Endothelial cell of umbilical vein (primary cell): ENCODE data around the gene DACT2. TPM values are rescaled to one million over a fixed set of nuclear protein-coding genes. Genes with fewer than 3 reads are reported as not detected.

Experiments
- BruUV-seq: library from RNA; stranded (reverse); fragments of 400-500 nt; replicated peaks from 2 replicates; lab custom pipeline; 2021; lab: Mats Ljungman, UMichigan
- CTCF ChIA-PET: fragments of 300-600, 350-600 bp; sonication (Branson Sonifier 250); formaldehyde crosslinking; loops from one replicate; lab custom pipeline; 2021; ENCODE audit warnings: antibody characterized with exemption, inconsistent platforms; lab: Charles Lee
- POLR2A ChIA-PET: fragments of 300-600, 350-600 bp; sonication (Branson Sonifier 250); formaldehyde crosslinking; loops from one replicate; lab custom pipeline; 2021; ENCODE audit warnings: antibody characterized with exemption, inconsistent platforms; lab: Charles Lee
- DNase-seq: peaks from one replicate; pipeline ENCODE4 v3.0.0-alpha.2; 2011; ENCODE audit warnings: low read depth, low spot score
- FAIRE-seq: peaks from 2 replicates; lab custom pipeline; 2011; peaks lifted over from hg19 to GRCh38; lab: Jason Lieb, UNC
- H2AFZ ChIP-seq: 2 replicates; pipeline ENCODE4 v1.6.0; 2012; ENCODE audit warnings: low read depth, low read length, control low read depth, inconsistent platforms
- H3K27ac ChIP-seq: 2 replicates; pipeline ENCODE4 v1.5.1; 2011; ENCODE audit warnings: low read depth, mild to moderate bottlenecking, control low read depth, low read length, moderate library complexity; ENCODE audit not compliant: insufficient read depth
- H3K27me3 ChIP-seq, 2 experiments: 2 replicates each; pipeline versions ENCODE4 v1.6.0 to v1.6.1; 2011; ENCODE audit warnings: low read length in 2 of 2, mixed read lengths in 1 of 2; ENCODE audit not compliant: control insufficient read depth in 2 of 2, insufficient read depth in 2 of 2
- H3K36me3 ChIP-seq, 2 experiments: 2 replicates in 1 of 2; 3 replicates in 1 of 2; pipeline ENCODE4 v1.5.1; 2011; ENCODE audit warnings: low read length in 2 of 2, mild to moderate bottlenecking in 1 of 2, moderate library complexity in 1 of 2; ENCODE audit not compliant: control insufficient read depth in 2 of 2, insufficient read depth in 2 of 2; ENCODE audit errors: extremely low read depth in 1 of 2
- H3K4me1 ChIP-seq: 3 replicates; pipeline ENCODE4 v1.5.1; 2011; ENCODE audit warnings: mild to moderate bottlenecking, low read length; ENCODE audit not compliant: control insufficient read depth, insufficient read depth; ENCODE audit errors: extremely low read depth
- H3K4me2 ChIP-seq: 2 replicates; pipeline ENCODE4 v1.6.1; 2011; ENCODE audit warnings: low read length, control low read depth, mixed read lengths; ENCODE audit not compliant: insufficient read depth
- H3K4me3 ChIP-seq, 3 experiments: fragments of 200-600 bp in 1 of 3; sonication (generic), shearing (Covaris generic) in 1 of 3; replicated peaks in 1 of 3; 2 replicates each; pipeline ENCODE4 v1.5.1; 2011 to 2016; ENCODE audit warnings: control low read depth in 3 of 3, low read length in 3 of 3, mild to moderate bottlenecking in 2 of 3, inconsistent platforms in 1 of 3, low read depth in 1 of 3, moderate library complexity in 1 of 3; ENCODE audit not compliant: insufficient read depth in 1 of 3
- H3K79me2 ChIP-seq: 2 replicates; pipeline ENCODE4 v1.6.0; 2012; ENCODE audit warnings: low read length, inconsistent platforms; ENCODE audit not compliant: control insufficient read depth, insufficient read depth
- H3K9ac ChIP-seq: replicated peaks from 2 replicates; pipeline ENCODE3; 2011; ENCODE audit warnings: low read length, control low read depth; ENCODE audit not compliant: insufficient read depth; ENCODE audit errors: extremely low read depth
- H3K9me1 ChIP-seq: replicated peaks from 3 replicates; pipeline ENCODE4 v1.6.0; 2011; ENCODE audit warnings: mild to moderate bottlenecking, low read length; ENCODE audit not compliant: control insufficient read depth, insufficient read depth; ENCODE audit errors: extremely low read depth
- H3K9me3 ChIP-seq: replicated peaks from 2 replicates; pipeline ENCODE4 v1.5.1; 2012; ENCODE audit warnings: low read length, inconsistent platforms; ENCODE audit not compliant: control insufficient read depth, insufficient read depth
- H4K20me1 ChIP-seq: replicated peaks from 2 replicates; pipeline ENCODE3; 2011; ENCODE audit warnings: mild to moderate bottlenecking, low read length; ENCODE audit not compliant: control insufficient read depth, insufficient read depth; ENCODE audit errors: extremely low read depth
- CTCF ChIP-seq, 2 donors: IDR thresholded peaks; 1 replicate in 1 of 2; 2 replicates in 1 of 2; pipeline ENCODE4 v1.5.1; 2011; ENCODE audit warnings: low read length in 2 of 2, mild to moderate bottlenecking in 2 of 2, moderate library complexity in 2 of 2, control low read depth in 1 of 2, inconsistent platforms in 1 of 2, low read depth in 1 of 2; ENCODE audit not compliant: insufficient read depth in 1 of 2; ENCODE audit errors: extremely low read depth in 1 of 2
- EZH2 ChIP-seq: IDR thresholded peaks from 2 replicates; pipeline ENCODE4 v1.6.1; 2012; ENCODE audit warnings: borderline replicate concordance, low read depth, mild to moderate bottlenecking, moderate library complexity, low read length, inconsistent platforms; ENCODE audit not compliant: severe bottlenecking
- FOS ChIP-seq: IDR thresholded peaks from 2 replicates; pipeline ENCODE4 v1.6.1; 2011; ENCODE audit warnings: mild to moderate bottlenecking, low read length, moderate library complexity, borderline replicate concordance; ENCODE audit not compliant: insufficient read depth
- GATA2 ChIP-seq: IDR thresholded peaks from 2 replicates; pipeline ENCODE4 v1.7.0; 2011; ENCODE audit warnings: low read depth, mild to moderate bottlenecking, moderate library complexity, mixed read lengths, low read length; ENCODE audit not compliant: insufficient read length, insufficient read depth
- JUN ChIP-seq: IDR thresholded peaks from 2 replicates; pipeline ENCODE4 v1.6.1; 2011; ENCODE audit warnings: borderline replicate concordance, low read depth; ENCODE audit not compliant: insufficient read length, insufficient read depth
- MAX ChIP-seq: IDR thresholded peaks from 2 replicates; pipeline ENCODE4 v1.6.1; 2011; ENCODE audit not compliant: insufficient read depth, insufficient read length
- MYC ChIP-seq: IDR thresholded peaks from one replicate; pipeline ENCODE4 v1.6.1; 2011; ENCODE audit warnings: mild to moderate bottlenecking, low read depth, low read length
- POLR2A ChIP-seq: IDR thresholded peaks from 2 replicates; pipeline ENCODE4 v1.6.1; 2012; ENCODE audit warnings: low read depth, mild to moderate bottlenecking, control low read depth, low read length
- POLR2AphosphoS5 ChIP-seq: IDR thresholded peaks from 2 replicates; pipeline ENCODE4 v1.6.1; 2012; ENCODE audit warnings: low read depth, mild to moderate bottlenecking, control low read depth, low read length, moderate library complexity; ENCODE audit not compliant: insufficient read depth
- dilution Hi-C: fragments of 300-500 bp; cut with MboI; formaldehyde crosslinking; loops from one replicate; pipeline ENCODE4 v1.15.0; 2019; ENCODE audit warnings: low sequenced_read_pairs; ENCODE audit not compliant: extremely low pct_ligation_motif_present
- intact Hi-C: fragments of 100-400 bp; cut with micrococcal nuclease; formaldehyde crosslinking; loops from one replicate; pipeline ENCODE4 v1.10.0; 2022
- polyA plus RNA-seq, 4 experiments: library from polyadenylated mRNA; depleted of rRNA in 3 of 4; stranded (reverse) in 3 of 4; unstranded in 1 of 4; fragments of >200 nt; gene quantifications; 2 replicates each; pipeline versions ENCODE4 v1.2.1 to v1.2.3, GENCODE V29; 2011 to 2012; ENCODE audit warnings: missing spikeins in 1 of 4
- total RNA-seq: library from RNA; stranded (reverse); gene quantifications from 2 replicates; pipeline ENCODE4 v1.2.3, GENCODE V29; 2021

The DACT2 gene
- total and polyA plus RNA-seq, 2 donors (not counting 3 experiments of a cell fraction or from before 2014, with no cell fraction given) = not detected

GRCh38 chr6:168347615-168348014 lies 28.0 kb upstream of the DACT2 start:
- H3K79me2 ChIP-seq = no peaks in the 10 kb centered on the region
- no peak overlapping the region for H3K4me3 ChIP-seq
- no peaks in the 10 kb centered on the region for H3K9me3 ChIP-seq
- H2AFZ ChIP-seq = no peak overlapping the region
- no peaks in the 10 kb centered on the region for H4K20me1 ChIP-seq
- no peak overlapping the region for H3K9ac ChIP-seq
- no peak overlapping the region for H3K27ac ChIP-seq
- FAIRE-seq (no peak), DNase-seq (no peak)
- H3K36me3 ChIP-seq = no peaks in the 10 kb centered on the region
- POLR2A ChIA-PET = no interaction called here
- no peaks in the 10 kb centered on the region for H3K4me1 ChIP-seq
- intact Hi-C loops = no loop called here
- TF ChIP-seq FOS (no peak), MAX (no peak), GATA2 (no peak), MYC (no peak), EZH2 (no peak), POLR2A (no peak), JUN (no peak), CTCF (IDR thresholded peaks at IDR 0.05; ENCODE audit: extremely low read depth in 1 of 2, insufficient read depth in 1 of 2, low read depth in 1 of 2, low read length in 2 of 2) (no peak), POLR2AphosphoS5 (no peak)
- H3K4me2 ChIP-seq = no peak overlapping the region
- dilution Hi-C loops = no loop called here
- H3K27me3 ChIP-seq = no peaks in the 10 kb centered on the region
- H3K9me1 ChIP-seq = no peaks in the 10 kb centered on the region
- no TSS peak for BruUV-seq
- CTCF ChIA-PET = no interaction called here
